SK-N-MC (cell line): ENCODE measurements around the gene MPRIP.

ENCODE experiments used
- EZH2 ChIP-seq: fragments of 200-600 bp; sonication (generic); IDR thresholded peaks from one replicate; pipeline ENCODE4 v1.6.1; 2017; ENCODE audit warnings: antibody characterized with exemption
- FOXP2 ChIP-seq: optimal IDR thresholded peaks from 2 replicates; pipeline ENCODE3; 2011; ENCODE audit warnings: mild to moderate bottlenecking, moderate library complexity; ENCODE audit not compliant: insufficient read depth; ENCODE audit errors: extremely low read length, control extremely low read depth
- POLR2AphosphoS5 ChIP-seq: IDR thresholded peaks from 2 replicates; pipeline ENCODE4 v1.6.1; 2012; ENCODE audit warnings: mild to moderate bottlenecking, low read depth, low read length, borderline replicate concordance

DNA sequence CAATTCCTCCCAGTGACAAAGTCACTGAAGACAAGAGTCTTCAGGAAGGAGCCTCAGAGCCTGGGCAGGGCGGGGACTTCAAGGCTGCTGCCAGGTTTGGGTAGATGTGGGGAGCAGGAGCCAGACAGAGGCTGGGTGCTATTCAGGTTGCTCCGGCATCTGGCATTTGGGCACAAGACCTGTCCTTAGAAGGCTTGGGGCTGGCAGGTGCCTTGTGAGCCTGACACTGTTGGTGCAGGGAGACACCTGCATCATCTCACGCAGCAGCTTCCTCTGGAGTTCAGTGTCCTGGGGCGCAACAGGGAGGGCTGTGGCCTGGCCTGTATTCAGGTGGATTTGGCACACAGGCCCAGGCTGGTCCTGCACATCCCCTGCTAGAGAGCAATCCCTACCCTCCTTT, 65.0 kb downstream of the MPRIP start:
- TF ChIP-seq POLR2AphosphoS5: no peak
- no peak for TF ChIP-seq FOXP2
- TF ChIP-seq EZH2: no peak
